GM12891 (cell line): ENCODE measurements around the gene ATXN7L1.

Experiments used
- POLR2A ChIP-seq: IDR thresholded peaks from 2 replicates; pipeline ENCODE4 v1.6.1; 2011; ENCODE audit warnings: low read depth, low read length, control low read depth
- POLR2AphosphoS5 ChIP-seq: IDR thresholded peaks from 2 replicates; pipeline ENCODE4 v1.6.1; 2011; ENCODE audit warnings: low read depth, low read length, control low read depth
- POU2F2 ChIP-seq: IDR thresholded peaks from 2 replicates; pipeline ENCODE4 v1.6.1; 2011; ENCODE audit warnings: low read depth, mild to moderate bottlenecking, control low read depth, low read length, moderate library complexity
- TAF1 ChIP-seq: IDR thresholded peaks from 2 replicates; pipeline ENCODE4 v1.6.1; 2011; ENCODE audit warnings: low read depth, low read length, control low read depth

DNA sequence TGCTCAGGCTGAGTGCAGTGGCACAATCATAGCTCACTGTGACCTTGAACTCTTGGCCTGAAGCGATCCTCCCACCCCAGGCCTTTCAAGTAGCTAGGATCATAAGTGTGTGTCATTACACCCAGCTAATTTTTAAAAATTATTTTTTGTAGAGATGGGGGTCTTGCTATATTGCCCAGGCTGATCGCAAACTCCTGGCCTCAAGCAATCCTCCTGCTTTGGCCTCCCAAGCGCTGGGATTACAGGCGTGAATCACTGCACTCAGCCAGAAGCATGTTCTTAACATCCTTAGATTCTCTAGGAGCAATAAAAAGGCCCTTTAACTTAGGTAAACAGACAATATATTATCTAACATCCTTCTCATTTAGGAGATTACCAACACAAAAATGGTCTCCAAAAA is 256.8 kb downstream of the ATXN7L1 start:
- TF ChIP-seq POLR2A = no peak
- no peak for TF ChIP-seq POU2F2
- TF ChIP-seq POLR2AphosphoS5 = no peak
- TF ChIP-seq TAF1 = no peak
